Amygdala (tissue), 56 donors: ENCODE results near the gene RPLP2.

Source experiments
- DNase-seq, 56 donors: peaks; one replicate each; lab custom pipeline; 2025; lab: John Stamatoyannopoulos, UW

Gene RPLP2

DNA sequence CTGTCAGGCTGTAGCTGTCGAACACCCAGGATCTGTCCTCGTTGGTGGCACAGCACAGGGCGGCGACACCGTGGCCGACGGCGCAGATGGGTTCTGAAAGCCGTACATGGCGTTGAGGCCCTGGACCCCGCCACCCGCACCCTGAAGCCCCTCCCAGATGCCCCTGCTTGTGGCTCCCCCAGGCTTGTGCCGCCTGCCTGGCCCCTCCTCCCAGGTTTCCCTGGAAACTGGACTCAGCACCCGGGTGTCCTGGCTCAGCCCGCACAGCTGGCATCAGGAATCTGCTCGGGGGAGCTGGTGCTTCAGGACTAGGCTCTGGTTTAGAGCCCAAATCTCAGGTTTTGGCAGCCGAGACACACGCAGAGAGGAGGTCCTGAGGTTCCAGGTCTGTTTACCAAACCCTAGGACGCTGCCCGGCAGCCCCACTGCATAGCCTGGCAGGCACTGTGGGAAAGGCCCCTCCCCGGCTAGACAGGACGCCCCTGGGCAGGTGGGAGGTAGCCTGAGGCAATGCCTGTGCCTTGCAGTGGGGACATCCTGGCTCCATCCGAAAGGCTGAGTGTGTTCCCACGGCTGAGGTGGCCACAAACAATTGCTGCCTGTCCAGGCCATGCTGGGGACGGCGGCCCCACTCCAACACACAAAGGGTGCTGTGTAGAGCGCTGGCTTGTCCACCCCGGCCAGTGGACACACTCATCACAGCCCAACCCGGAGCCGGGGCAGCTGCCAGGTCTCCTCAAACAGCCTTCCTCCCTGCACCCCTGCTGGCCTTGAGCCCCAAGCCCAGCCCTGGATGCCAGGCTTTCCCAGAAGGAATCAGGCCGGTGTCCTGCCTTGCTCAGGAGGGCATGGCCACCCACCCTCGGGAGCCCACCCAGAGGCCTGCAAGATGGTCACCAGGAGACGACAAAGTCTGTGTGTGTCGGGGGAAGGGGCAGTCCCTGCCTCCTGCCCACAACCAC, 37.1 kb upstream of the RPLP2 start:
- DNase-seq = peak in 54 of 56 donors; percentile 36 to 98 (median 88)

DNA sequence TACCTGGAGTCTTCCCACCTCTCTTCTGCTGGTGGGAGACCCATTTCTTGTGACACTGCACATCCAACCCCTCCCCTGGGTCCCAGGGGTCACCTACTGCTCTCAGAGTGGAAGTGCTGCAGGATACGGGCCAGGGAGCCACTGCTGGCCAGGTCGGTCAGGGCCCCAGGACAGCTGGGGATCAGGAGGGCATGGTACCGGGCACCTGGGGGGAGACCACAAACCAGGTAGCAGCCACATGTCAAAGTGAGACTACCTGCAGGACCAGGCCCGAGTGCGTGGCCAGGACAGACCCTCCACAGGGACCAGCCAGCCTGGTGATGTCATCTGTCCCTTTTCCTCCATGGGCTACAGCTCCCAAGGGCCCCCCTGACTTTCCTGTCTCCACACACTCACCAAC, 36.3 kb upstream of the RPLP2 start:
- no peak for DNase-seq

DNA sequence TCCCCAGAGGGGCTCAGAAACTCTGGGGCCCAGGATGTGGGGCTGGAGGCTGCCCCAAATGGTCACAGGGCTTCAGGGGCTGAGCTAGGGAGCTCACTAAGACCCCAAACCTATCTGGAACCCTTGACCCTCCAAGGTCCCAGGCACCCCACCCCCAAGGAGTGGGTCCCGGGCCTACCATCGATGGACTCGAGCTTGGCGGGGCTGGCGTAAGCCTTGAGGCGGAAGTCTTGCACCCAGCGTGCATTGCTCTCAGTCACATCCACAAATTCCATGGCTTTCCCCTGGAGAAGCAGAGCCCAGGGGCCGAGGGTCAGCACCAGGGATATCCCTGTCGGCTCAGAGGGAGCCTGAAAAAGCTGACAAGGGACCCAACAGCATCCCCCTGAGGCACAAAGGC, 35.9 kb upstream of the RPLP2 start:
- DNase-seq = no peak

GRCh38 chr11:774873-775592, 34.7 kb upstream of the RPLP2 start:
- DNase-seq = no peak

- DNase-seq = no peak
Measured at GRCh38 chr11:776263-776560, 33.6 kb upstream of the RPLP2 start.

GRCh38 chr11:776561-777287, 33.0 kb upstream of the RPLP2 start:
- DNase-seq = no peak

DNA sequence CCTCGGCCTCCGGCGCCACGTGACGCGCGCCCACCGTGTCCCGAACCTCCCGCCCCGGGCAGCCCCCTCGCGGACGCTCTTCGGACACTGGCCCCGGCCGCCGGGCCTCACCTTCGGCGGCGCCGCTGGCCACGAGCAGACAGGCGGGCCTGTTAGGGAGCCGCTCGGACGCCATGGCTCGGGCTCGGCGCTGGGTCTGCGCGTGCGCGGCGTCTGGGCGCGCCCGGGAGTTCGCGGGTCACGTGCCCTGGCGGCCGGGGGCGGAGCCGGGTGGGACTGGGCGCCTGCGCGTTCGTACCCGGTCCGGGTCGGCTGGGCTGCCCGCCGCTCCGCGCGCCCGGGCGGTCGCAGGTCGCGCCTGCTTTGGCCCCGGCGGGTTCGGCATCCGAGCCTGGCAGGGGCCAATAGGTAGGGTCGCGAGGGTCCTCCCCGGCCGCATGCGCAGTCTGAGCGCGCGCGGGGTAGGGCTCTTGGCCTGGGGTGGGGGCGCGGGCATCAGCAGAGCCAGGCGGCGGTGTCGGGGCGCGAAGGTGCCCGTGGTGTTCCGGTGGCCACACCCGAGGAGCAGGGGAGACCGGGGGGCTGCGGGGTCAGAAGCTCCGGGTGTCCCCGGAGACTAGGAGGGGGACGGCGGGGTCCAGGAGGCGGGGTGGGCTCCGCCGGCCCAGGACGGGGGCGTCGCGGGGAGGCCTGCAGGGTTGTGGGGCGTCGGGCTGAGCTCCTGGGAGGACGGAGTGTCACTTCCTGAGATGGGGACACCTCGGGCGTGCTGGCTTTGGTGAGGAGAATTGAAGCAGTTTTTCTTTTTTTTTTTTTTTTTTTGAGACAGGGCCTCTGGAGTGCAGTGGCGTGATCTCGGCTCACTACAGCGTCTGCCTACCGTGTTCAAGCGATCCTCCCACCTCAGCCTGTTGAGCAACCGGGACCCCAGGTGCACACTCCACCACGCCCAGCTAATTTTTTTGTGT, 32.2 kb upstream of the RPLP2 start, which contains the start of gene GATD1:
Gene GATD1, minus strand, starts transcription at position 200 of the 968 bp plus-strand sequence. Its CDS starts 25 bp downstream, at position 175.
- DNase-seq = peak in 53 of 56 donors; percentile 30 to 92 (median 80)

DNA sequence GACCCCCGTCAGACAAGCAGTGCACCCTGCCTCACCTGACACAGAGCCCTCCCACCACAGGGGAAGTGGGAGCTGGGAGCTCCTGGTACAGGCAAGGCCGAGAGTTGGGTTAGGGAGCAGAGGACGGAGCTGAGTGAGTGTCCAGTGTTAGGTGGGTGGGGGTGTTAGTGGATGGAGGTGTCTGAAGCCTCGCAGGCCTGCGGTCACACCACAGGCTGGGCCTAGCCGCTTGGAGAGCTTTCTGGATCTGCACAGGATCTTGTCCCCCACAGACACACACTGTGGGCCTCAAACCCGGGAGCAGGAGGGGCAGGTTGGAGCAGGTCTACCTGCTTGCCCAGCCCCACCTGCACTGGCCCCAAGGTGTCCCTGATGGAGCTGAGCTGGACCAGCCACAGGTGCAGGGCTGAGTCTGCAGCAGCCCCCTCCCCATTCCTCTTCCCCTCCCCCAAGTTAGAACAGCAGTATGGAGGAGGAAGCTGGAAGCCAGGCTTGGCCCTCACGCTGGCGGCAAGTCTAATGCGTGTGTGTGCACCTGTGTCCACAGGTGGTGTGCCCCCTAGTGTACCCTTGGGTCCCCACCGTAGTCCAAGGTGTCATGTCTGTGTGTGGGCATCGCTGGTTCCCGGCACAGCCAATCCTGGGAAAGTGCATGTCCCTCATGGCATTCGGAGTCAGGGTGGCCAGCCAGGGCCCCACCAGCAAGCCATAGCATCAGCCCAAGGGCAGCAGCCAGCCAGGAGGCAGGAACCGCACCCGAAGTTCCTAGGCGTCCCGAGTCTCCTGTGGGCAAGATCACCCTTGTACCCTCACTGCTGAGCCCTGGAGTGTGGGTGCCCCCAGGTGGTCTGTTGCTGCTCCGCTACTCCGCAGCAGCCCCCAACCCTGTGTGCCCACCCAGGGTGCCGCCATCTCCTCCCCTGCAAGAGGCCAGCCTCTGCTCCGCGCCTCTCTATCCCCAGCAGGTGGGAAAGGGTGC, 30.5 kb upstream of the RPLP2 start:
- DNase-seq = no peak

DNA sequence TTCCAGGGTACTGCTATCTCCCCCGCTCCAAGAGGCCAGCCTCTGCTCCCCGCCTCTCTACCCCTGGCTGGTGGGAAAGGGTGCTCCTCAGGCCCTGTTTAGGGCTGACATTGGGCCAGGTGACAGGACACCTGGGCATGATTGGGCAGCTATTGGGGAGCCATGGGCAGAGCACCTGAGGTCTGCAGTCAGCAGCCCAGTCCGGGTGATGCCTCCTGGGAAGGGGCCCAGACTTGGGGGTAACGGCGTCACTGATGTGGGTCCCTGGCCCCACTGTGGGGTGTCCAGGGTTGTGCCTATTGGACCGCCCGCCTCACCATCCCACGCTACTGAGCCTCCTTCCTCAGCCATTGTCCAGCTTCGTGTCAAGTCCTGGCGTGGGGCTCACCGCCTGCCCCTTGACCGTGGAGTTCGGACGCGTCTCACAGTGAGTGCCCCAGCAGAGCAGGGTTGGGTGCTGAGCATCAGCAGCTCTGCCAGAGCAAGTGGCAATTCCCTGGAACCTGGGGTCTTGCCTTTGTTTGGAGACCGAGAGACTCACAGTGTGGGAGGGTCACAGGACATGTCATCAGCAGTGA, 29.7 kb upstream of the RPLP2 start:
- no peak for DNase-seq

- DNase-seq = no peak
Measured at GRCh38 chr11:782264-783174, 27.2 kb upstream of the RPLP2 start.

- peak in 53 of 56 donors; percentile 25 to 89 (median 73) for DNase-seq
Measured at GRCh38 chr11:783581-784015, 26.2 kb upstream of the RPLP2 start.

DNA sequence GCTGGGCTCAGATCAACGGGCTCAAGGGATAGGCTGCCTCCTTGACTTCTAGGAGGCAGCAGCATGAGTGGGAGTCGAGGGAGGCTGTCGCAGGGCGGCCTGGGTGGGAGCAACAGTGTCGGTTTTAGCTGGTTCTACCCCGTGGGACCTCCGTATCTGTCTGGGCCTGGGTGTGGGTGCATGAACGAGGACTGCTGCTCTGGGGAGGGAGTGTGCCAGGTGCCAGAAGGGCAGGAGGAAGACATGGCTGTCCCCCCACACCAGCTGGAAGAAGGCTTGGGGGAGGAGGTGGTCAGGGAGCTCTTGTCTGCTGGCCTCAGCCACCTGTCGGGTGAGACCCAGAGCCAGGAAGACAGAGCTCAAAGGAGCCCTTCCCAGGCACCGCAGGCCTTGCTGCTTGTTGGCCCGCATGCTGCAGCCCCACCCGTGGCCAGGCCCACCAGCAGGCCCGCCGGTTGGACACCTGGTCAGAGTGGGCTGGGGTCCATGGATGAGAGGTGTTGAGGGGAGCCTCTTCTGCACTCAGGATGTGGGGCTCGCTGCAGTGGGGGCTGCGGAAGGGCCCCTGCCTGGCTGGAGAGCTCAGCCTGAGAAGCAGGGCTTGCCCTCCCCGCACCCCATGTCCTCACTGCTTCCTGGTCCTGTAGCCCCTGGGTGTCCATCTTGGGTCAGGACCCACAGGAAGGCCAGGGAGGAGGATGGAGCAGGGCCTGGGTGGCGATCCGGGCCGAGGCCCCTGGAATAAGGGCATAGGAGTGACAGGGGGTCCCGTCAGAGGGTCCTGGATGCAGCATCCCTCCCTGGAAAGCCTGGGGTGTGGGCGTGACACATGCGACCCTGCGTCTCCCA, 23.3 kb upstream of the RPLP2 start:
- DNase-seq = no peak

- no peak for DNase-seq
Measured at GRCh38 chr11:787084-787675, 22.6 kb upstream of the RPLP2 start.

DNA sequence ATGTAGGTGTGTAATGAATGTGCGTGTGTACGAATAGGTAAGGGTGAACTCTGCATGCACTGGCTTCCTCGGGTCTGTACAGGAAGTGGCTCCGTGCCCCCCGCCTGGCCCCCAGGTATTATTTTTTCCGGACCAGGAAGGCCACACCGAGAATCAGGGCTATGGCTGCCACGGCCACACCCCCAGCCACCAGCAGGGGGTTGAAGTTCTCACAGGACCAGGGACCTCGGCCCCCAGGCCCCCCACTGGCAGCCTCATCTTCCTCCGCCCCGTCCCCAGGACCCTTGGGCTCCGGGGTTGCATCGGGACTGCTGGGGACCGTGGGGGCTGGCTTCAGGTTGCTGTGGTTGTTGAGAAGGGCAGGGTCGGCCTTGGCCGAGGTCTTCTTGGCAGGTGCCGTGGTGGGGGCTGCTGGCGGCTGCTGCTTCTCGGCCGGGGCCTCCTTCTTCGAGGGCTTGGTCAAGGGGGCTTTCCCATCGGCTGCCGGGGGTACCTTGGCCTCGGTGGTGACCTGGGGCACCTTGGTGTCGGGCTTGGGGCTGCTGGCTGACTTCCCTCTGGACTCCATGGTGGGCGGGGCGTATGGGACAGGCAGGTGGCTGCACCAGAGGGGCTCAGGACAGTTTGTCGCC, 21.6 kb upstream of the RPLP2 start:
- DNase-seq = no peak
